ENCODE measurements around the gene CD1D. TPM values are rescaled to one million over a fixed set of nuclear protein-coding genes. Genes with fewer than 3 reads are reported as not detected.

The CD1D gene
- polyA plus RNA-seq, 1 of the 3 experiments (the other 2 are of a cell fraction) = not detected

- POLR2A ChIA-PET = no interaction called here
- H3K36me3 ChIP-seq (replicated peaks in 1 of 2; ENCODE audit: control insufficient read depth in 1 of 2, insufficient read depth in 2 of 2, low read length in 1 of 2) = no peaks in the 10 kb centered on the region
- no peaks in the 10 kb centered on the region for H4K20me1 ChIP-seq (ENCODE audit: insufficient read depth)
- no peak for DNase-seq
- no peaks in the 10 kb centered on the region for H3K79me2 ChIP-seq (ENCODE audit: insufficient read depth)
- H3K9ac ChIP-seq = no peak overlapping the region
- H3K9me2 ChIP-seq = no peaks in the 10 kb centered on the region
- H2AFZ ChIP-seq (ENCODE audit: low read depth) = no peak overlapping the region
- CTCF ChIA-PET = no interaction called here
- H3K4me3 ChIP-seq (ENCODE audit: low read depth in 2 of 2, low read length in 1 of 2) = no peak overlapping the region
- H3K27ac ChIP-seq (ENCODE audit: low read depth in 2 of 2, low read length in 1 of 2) = no peak overlapping the region
- TF ChIP-seq RXRA (IDR thresholded peaks at IDR 0.05; ENCODE audit: borderline replicate concordance, low read depth) (no peak), FOXM1 (IDR thresholded peaks at IDR 0.05; ENCODE audit: low read depth) (no peak), YY1 (IDR thresholded peaks at IDR 0.05; ENCODE audit: low read depth) (no peak), ELF1 (IDR thresholded peaks at IDR 0.05) (no peak), POLR2AphosphoS5 (IDR thresholded peaks at IDR 0.05; ENCODE audit: low read depth, low read length) (no peak), ZBTB33 (IDR thresholded peaks at IDR 0.05; ENCODE audit: borderline replicate concordance, low read depth) (no peak), GATA2 (CRISPR knock-in tag; IDR thresholded peaks at IDR 0.05) (no peak), EP300 (IDR thresholded peaks at IDR 0.05; ENCODE audit: borderline replicate concordance in 1 of 2, low read depth in 1 of 2, low read length in 1 of 2) (no peak), FOXJ3 (CRISPR knock-in tag; IDR thresholded peaks at IDR 0.05) (no peak), FOSL2 (IDR thresholded peaks at IDR 0.05; ENCODE audit: borderline replicate concordance, low read depth) (no peak), EZH2phosphoT487 (IDR thresholded peaks at IDR 0.05; ENCODE audit: borderline replicate concordance, low read depth) (no peak), SIN3A (IDR thresholded peaks at IDR 0.05; ENCODE audit: borderline replicate concordance, low read depth, low read length) (no peak), JUND (IDR thresholded peaks at IDR 0.05) (no peak), MXI1 (IDR thresholded peaks at IDR 0.05; ENCODE audit: low read depth, low read length) (no peak), TCF12 (IDR thresholded peaks at IDR 0.05) (no peak), USF2 (IDR thresholded peaks at IDR 0.05; ENCODE audit: borderline replicate concordance, low read depth, low read length) (no peak)
- TF ChIP-seq, protein P1, sequence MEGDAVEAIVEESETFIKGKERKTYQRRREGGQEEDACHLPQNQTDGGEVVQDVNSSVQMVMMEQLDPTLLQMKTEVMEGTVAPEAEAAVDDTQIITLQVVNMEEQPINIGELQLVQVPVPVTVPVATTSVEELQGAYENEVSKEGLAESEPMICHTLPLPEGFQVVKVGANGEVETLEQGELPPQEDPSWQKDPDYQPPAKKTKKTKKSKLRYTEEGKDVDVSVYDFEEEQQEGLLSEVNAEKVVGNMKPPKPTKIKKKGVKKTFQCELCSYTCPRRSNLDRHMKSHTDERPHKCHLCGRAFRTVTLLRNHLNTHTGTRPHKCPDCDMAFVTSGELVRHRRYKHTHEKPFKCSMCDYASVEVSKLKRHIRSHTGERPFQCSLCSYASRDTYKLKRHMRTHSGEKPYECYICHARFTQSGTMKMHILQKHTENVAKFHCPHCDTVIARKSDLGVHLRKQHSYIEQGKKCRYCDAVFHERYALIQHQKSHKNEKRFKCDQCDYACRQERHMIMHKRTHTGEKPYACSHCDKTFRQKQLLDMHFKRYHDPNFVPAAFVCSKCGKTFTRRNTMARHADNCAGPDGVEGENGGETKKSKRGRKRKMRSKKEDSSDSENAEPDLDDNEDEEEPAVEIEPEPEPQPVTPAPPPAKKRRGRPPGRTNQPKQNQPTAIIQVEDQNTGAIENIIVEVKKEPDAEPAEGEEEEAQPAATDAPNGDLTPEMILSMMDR (IDR thresholded peaks at IDR 0.05) = no peak
- TF ChIP-seq, protein P2, sequence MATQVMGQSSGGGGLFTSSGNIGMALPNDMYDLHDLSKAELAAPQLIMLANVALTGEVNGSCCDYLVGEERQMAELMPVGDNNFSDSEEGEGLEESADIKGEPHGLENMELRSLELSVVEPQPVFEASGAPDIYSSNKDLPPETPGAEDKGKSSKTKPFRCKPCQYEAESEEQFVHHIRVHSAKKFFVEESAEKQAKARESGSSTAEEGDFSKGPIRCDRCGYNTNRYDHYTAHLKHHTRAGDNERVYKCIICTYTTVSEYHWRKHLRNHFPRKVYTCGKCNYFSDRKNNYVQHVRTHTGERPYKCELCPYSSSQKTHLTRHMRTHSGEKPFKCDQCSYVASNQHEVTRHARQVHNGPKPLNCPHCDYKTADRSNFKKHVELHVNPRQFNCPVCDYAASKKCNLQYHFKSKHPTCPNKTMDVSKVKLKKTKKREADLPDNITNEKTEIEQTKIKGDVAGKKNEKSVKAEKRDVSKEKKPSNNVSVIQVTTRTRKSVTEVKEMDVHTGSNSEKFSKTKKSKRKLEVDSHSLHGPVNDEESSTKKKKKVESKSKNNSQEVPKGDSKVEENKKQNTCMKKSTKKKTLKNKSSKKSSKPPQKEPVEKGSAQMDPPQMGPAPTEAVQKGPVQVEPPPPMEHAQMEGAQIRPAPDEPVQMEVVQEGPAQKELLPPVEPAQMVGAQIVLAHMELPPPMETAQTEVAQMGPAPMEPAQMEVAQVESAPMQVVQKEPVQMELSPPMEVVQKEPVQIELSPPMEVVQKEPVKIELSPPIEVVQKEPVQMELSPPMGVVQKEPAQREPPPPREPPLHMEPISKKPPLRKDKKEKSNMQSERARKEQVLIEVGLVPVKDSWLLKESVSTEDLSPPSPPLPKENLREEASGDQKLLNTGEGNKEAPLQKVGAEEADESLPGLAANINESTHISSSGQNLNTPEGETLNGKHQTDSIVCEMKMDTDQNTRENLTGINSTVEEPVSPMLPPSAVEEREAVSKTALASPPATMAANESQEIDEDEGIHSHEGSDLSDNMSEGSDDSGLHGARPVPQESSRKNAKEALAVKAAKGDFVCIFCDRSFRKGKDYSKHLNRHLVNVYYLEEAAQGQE (IDR thresholded peaks at IDR 0.05; ENCODE audit: low read depth, low read length) = no peak
- TF ChIP-seq, protein P3, sequence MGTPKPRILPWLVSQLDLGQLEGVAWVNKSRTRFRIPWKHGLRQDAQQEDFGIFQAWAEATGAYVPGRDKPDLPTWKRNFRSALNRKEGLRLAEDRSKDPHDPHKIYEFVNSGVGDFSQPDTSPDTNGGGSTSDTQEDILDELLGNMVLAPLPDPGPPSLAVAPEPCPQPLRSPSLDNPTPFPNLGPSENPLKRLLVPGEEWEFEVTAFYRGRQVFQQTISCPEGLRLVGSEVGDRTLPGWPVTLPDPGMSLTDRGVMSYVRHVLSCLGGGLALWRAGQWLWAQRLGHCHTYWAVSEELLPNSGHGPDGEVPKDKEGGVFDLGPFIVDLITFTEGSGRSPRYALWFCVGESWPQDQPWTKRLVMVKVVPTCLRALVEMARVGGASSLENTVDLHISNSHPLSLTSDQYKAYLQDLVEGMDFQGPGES (IDR thresholded peaks at IDR 0.05; ENCODE audit: low read depth, low read length) = no peak
- H3K9me3 ChIP-seq = no peaks in the 10 kb centered on the region
- peaks cover 25% of the 10 kb centered on the region for H3K27me3 ChIP-seq (ENCODE audit: insufficient read depth)
- no peaks in the 10 kb centered on the region for H3F3A ChIP-seq (replicated peaks; ENCODE audit: insufficient read depth)
- no peak overlapping the region for H3K4me2 ChIP-seq
- WGBS (ENCODE audit: low lambda C conversion rate) = 34% methylated on average over 5 of the region's 5 CpGs
- H3K4me1 ChIP-seq (ENCODE audit: control insufficient read depth in 1 of 2, insufficient read depth in 2 of 2, low read depth in 1 of 2, low read length in 1 of 2) = no peaks in the 10 kb centered on the region
Measured at GRCh38 chr1:158199849-158200248, 19.2 kb downstream of the CD1D start.

All from SK-N-SH (cell line).